Ishikawa (cell line): Measurements from ENCODE around the gene C10orf62.

Source experiments
- CEBPB ChIP-seq: IDR thresholded peaks from 2 replicates; pipeline ENCODE4 v1.6.1; 2012
- CREB1 ChIP-seq: IDR thresholded peaks from 2 replicates; pipeline ENCODE4 v1.6.1; 2012; ENCODE audit warnings: low read depth
- EGR1 ChIP-seq: IDR thresholded peaks from 2 replicates; pipeline ENCODE4 v1.6.1; 2012
- EP300 ChIP-seq: IDR thresholded peaks from 2 replicates; pipeline ENCODE4 v1.6.1; 2012; ENCODE audit warnings: borderline replicate concordance
- FOXM1 ChIP-seq: IDR thresholded peaks from 2 replicates; pipeline ENCODE4 v1.6.1; 2012; ENCODE audit warnings: low read depth, borderline replicate concordance
- NFIC ChIP-seq: IDR thresholded peaks from 2 replicates; pipeline ENCODE4 v1.6.1; 2012
- RAD21 ChIP-seq: IDR thresholded peaks from 2 replicates; pipeline ENCODE4 v1.6.1; 2012; ENCODE audit warnings: low read depth
- TAF1 ChIP-seq: IDR thresholded peaks from 2 replicates; pipeline ENCODE4 v1.6.1; 2012; ENCODE audit warnings: low read depth, mild to moderate bottlenecking
- TCF12 ChIP-seq: IDR thresholded peaks from 2 replicates; pipeline ENCODE4 v1.6.1; 2012; ENCODE audit warnings: low read depth
- TEAD4 ChIP-seq: IDR thresholded peaks from 2 replicates; pipeline ENCODE4 v1.6.1; 2012
- YY1 ChIP-seq: IDR thresholded peaks from 2 replicates; pipeline ENCODE4 v1.6.1; 2012; ENCODE audit warnings: low read depth
- ZBTB7A ChIP-seq: IDR thresholded peaks from 2 replicates; pipeline ENCODE4 v1.6.1; 2012; ENCODE audit warnings: low read depth
- TF ChIP-seq, protein P1 (sequence below): IDR thresholded peaks from 2 replicates; pipeline ENCODE4 v1.6.1; 2012
- TF ChIP-seq, protein P2 (sequence below): IDR thresholded peaks from 2 replicates; pipeline ENCODE4 v1.6.1; 2012
- TF ChIP-seq, protein P3 (sequence below): IDR thresholded peaks from 2 replicates; pipeline ENCODE4 v1.6.1; 2012; ENCODE audit warnings: low read depth, mild to moderate bottlenecking

The C10orf62 gene

DNA sequence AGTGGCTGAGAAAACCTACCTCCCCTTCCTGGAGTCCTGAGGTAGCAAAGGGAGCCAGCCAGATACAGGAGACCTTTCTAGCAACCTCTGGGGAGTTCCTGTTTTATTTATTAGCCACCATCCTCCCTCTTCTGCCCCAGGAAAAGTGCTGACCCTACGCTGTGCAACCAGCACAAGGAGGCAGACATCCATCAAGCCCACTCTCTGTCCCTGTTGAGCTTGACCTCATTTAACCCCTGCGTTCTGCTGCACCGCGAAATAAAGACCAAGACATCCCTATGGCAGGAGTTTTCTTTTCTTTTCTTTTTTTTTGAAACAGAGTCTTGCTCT is 42.3 kb upstream of the C10orf62 start:
- TF ChIP-seq FOXM1: no peak
- no peak for TF ChIP-seq CEBPB
- no peak for TF ChIP-seq EGR1
- TF ChIP-seq ZBTB7A: no peak
- TF ChIP-seq RAD21: no peak
- no peak for TF ChIP-seq CREB1
- no peak for TF ChIP-seq TCF12
- TF ChIP-seq TAF1: no peak
- TF ChIP-seq EP300: no peak
- TF ChIP-seq TEAD4: no peak
- TF ChIP-seq, protein P1, sequence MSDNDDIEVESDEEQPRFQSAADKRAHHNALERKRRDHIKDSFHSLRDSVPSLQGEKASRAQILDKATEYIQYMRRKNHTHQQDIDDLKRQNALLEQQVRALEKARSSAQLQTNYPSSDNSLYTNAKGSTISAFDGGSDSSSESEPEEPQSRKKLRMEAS: no peak
- TF ChIP-seq NFIC: no peak
- TF ChIP-seq, protein P2, sequence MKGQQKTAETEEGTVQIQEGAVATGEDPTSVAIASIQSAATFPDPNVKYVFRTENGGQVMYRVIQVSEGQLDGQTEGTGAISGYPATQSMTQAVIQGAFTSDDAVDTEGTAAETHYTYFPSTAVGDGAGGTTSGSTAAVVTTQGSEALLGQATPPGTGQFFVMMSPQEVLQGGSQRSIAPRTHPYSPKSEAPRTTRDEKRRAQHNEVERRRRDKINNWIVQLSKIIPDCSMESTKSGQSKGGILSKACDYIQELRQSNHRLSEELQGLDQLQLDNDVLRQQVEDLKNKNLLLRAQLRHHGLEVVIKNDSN: no peak
- no peak for TF ChIP-seq YY1
- TF ChIP-seq, protein P3, sequence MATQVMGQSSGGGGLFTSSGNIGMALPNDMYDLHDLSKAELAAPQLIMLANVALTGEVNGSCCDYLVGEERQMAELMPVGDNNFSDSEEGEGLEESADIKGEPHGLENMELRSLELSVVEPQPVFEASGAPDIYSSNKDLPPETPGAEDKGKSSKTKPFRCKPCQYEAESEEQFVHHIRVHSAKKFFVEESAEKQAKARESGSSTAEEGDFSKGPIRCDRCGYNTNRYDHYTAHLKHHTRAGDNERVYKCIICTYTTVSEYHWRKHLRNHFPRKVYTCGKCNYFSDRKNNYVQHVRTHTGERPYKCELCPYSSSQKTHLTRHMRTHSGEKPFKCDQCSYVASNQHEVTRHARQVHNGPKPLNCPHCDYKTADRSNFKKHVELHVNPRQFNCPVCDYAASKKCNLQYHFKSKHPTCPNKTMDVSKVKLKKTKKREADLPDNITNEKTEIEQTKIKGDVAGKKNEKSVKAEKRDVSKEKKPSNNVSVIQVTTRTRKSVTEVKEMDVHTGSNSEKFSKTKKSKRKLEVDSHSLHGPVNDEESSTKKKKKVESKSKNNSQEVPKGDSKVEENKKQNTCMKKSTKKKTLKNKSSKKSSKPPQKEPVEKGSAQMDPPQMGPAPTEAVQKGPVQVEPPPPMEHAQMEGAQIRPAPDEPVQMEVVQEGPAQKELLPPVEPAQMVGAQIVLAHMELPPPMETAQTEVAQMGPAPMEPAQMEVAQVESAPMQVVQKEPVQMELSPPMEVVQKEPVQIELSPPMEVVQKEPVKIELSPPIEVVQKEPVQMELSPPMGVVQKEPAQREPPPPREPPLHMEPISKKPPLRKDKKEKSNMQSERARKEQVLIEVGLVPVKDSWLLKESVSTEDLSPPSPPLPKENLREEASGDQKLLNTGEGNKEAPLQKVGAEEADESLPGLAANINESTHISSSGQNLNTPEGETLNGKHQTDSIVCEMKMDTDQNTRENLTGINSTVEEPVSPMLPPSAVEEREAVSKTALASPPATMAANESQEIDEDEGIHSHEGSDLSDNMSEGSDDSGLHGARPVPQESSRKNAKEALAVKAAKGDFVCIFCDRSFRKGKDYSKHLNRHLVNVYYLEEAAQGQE: no peak

DNA sequence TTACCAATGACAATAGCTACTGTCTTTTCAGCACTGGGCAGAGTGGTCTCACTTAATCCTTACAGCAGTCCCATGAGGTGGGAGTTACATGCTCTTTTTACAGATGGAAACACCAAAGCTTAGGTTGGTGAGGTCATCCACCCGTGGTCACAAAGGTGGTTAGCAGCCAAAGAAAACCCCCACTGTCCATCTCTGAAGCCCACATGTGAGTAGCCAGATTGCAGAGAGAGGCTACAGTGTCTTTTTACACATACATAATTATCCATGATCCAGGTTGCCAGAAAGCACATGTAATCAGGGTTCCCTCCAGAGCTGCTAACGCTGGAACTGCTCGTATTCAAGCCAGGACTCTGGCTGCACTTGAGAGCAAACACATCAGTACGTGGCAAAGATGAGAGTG is 41.6 kb upstream of the C10orf62 start:
- TF ChIP-seq CEBPB (no peak), NFIC (no peak), CREB1 (no peak), FOXM1 (no peak), EP300 (no peak), EGR1 (no peak), ZBTB7A (no peak)
- TF ChIP-seq, protein P3: no peak

DNA sequence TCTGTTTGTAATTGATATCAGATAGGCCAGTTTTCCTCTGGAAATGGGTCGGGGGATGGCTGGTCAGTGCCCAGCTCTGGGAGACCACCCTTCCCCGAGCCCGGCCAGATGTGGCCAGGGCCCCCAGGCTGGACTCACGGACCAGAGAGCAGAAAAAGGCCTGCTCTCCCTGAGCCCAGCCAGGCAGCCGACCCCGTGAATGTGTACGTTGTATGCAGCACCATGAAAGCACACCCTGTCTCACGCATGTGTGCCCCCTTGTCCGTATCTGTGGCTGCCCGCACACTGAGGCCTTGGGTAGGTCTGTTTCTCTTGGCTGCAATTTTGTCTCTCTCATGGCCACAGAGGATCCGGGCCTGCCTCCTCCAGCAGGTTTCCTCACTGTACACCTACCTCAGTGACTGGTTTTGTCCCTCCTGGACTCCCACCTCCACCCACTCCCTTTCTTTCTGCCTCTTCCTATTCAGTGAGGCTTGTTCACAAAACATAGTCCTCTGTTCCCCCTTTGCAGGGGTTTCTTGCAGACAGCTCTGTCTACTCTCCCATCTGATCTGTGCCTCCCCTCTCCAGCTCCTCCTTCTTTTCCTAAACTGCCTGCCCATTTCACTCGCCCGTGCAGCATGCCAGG is 40.6 kb upstream of the C10orf62 start:
- TF ChIP-seq, protein P1: no peak
- TF ChIP-seq, protein P2: no peak
- TF ChIP-seq NFIC (no peak), YY1 (no peak), ZBTB7A (no peak), CREB1 (no peak), EP300 (no peak), TCF12 (no peak), FOXM1 (no peak), CEBPB (no peak)
- TF ChIP-seq, protein P3: no peak

DNA sequence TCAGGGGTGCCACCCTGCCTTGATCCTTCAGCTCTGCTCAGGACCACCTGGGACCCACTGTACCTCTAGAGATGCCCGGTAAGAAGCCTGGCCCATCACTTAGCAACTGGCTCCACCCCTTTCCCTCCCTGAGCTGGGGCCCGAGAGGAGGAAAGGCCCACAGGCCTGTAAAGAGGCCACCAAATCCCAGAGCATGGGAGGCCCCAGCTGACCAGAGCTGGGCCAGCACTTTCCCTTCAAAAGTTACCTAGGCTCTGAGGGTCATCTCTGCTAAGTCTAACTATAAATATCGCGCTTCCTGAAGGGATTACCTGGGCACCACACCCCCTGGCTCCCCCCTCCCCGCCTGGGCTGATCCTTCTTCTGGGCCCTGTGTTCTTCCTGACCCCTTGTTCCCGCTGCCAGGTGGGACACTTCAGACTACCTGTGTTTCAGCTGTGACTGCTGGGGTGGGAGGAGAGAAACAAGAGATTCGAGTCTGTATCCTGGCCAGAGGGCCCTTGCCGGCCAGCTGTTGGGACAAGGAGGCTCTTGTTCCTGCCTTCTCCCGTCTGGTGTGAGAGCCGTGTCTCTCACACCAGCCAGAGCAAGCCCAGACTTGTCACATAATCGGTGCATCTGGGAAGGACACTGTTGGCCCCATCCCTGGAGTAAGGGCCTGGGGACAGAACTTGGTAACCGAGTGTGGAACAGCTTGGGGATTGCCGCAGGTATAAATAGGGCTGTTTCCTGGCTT is 39.8 kb upstream of the C10orf62 start:
- TF ChIP-seq, protein P1: no peak
- TF ChIP-seq, protein P2: no peak
- no peak for TF ChIP-seq RAD21
- TF ChIP-seq CEBPB: no peak
- TF ChIP-seq, protein P3: no peak
- no peak for TF ChIP-seq EGR1
- TF ChIP-seq FOXM1: no peak
- no peak for TF ChIP-seq TCF12
- no peak for TF ChIP-seq TEAD4
- TF ChIP-seq CREB1: no peak
- no peak for TF ChIP-seq TAF1
- TF ChIP-seq YY1: no peak
- no peak for TF ChIP-seq EP300
- no peak for TF ChIP-seq ZBTB7A
- TF ChIP-seq NFIC: no peak
